ENCODE data around the gene CD151.

CD151 gene

DNA sequence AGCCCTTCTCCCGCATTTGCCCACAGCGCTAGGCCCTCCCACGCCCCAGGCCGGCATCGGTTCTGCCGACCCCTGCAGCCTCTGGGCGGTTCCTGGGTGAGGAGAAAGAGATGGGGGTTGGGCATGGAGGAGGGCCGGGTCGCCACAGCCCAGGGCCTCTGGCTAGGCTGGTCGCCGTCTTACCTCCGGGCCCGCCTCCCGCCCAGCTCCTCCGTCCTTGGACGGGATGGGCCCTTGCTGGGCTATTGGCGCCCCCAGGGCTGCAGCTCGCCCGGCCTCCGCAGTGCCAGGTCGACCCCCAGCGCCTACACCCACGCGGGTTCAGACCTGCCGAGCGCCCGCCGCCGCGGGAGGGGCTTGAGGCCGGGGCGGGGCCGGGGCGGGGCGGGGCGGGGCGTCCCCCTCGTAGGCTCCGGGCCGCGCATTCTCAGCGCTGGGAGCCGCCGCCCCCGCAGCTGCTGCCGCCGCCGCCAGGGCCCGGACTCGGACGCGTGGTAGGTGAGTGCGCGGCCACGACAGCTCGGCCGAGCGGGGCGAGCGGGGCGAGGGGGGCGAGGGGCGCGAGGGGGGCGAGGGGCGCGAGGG lies at the start of gene CD151:
TSS of gene CD151 (plus strand) at position 424 of the 585 bp plus-strand sequence. CDS start 3,118 bp downstream, outside the sequence.
- peak; percentile 61 for DNase-seq (ENCODE audit: low spot score)

DNA sequence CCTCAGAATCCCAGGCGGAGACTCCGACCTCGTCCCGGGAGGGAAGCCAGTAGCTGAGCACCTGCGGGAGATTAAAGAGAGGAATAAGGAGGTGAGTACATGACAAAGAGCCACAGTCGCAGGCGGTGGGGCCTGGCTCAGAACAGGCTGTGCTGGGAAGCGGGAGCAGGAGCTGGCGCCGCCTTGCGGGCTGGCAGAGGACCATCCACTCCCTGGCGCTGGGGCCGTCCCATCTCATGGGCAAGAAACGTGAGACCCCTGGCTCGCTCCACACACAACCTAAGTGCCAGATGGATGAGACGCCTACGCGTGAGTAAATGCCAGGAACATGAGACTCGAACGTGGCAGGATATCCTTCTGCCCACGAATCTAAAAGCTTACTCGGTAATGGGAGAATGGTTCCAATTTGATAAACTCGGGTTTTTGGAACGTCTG lies 49.2 kb upstream of the CD151 start:
- no peak for DNase-seq (ENCODE audit: low spot score)

DNA sequence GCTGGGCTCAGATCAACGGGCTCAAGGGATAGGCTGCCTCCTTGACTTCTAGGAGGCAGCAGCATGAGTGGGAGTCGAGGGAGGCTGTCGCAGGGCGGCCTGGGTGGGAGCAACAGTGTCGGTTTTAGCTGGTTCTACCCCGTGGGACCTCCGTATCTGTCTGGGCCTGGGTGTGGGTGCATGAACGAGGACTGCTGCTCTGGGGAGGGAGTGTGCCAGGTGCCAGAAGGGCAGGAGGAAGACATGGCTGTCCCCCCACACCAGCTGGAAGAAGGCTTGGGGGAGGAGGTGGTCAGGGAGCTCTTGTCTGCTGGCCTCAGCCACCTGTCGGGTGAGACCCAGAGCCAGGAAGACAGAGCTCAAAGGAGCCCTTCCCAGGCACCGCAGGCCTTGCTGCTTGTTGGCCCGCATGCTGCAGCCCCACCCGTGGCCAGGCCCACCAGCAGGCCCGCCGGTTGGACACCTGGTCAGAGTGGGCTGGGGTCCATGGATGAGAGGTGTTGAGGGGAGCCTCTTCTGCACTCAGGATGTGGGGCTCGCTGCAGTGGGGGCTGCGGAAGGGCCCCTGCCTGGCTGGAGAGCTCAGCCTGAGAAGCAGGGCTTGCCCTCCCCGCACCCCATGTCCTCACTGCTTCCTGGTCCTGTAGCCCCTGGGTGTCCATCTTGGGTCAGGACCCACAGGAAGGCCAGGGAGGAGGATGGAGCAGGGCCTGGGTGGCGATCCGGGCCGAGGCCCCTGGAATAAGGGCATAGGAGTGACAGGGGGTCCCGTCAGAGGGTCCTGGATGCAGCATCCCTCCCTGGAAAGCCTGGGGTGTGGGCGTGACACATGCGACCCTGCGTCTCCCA lies 46.3 kb upstream of the CD151 start:
- no peak for DNase-seq (ENCODE audit: low spot score)

DNA sequence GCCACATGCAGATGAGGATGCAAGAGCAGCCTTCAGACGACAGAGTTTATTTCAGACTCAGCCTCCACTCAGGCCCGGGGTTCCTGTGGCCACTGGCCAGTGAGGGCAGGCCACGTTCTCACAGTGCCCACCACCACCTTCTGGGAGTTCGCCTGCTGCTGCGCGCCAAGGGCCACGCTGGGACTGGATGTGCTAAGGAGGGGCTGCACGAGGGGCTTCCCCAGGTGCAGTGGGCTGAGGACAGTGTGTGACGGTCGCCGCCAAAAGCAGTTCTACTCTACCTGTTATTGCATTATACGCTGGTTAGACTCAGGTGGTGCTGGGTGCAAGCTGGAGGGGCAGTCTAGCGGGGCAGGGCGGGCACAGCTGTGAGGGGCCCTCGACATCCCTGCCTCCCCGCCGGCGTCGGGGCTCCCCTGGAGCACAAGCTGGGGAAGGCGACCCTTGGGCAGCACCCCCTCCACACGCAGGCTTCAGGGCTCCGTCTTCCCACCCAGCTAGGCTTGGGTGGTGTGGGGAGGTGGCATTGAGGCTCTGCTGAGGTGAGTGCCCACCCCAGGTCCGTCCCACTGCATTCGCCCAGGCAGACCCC lies 45.6 kb upstream of the CD151 start:
- no peak for DNase-seq (ENCODE audit: low spot score)

DNA sequence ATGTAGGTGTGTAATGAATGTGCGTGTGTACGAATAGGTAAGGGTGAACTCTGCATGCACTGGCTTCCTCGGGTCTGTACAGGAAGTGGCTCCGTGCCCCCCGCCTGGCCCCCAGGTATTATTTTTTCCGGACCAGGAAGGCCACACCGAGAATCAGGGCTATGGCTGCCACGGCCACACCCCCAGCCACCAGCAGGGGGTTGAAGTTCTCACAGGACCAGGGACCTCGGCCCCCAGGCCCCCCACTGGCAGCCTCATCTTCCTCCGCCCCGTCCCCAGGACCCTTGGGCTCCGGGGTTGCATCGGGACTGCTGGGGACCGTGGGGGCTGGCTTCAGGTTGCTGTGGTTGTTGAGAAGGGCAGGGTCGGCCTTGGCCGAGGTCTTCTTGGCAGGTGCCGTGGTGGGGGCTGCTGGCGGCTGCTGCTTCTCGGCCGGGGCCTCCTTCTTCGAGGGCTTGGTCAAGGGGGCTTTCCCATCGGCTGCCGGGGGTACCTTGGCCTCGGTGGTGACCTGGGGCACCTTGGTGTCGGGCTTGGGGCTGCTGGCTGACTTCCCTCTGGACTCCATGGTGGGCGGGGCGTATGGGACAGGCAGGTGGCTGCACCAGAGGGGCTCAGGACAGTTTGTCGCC lies 44.6 kb upstream of the CD151 start:
- no peak for DNase-seq (ENCODE audit: low spot score)

DNA sequence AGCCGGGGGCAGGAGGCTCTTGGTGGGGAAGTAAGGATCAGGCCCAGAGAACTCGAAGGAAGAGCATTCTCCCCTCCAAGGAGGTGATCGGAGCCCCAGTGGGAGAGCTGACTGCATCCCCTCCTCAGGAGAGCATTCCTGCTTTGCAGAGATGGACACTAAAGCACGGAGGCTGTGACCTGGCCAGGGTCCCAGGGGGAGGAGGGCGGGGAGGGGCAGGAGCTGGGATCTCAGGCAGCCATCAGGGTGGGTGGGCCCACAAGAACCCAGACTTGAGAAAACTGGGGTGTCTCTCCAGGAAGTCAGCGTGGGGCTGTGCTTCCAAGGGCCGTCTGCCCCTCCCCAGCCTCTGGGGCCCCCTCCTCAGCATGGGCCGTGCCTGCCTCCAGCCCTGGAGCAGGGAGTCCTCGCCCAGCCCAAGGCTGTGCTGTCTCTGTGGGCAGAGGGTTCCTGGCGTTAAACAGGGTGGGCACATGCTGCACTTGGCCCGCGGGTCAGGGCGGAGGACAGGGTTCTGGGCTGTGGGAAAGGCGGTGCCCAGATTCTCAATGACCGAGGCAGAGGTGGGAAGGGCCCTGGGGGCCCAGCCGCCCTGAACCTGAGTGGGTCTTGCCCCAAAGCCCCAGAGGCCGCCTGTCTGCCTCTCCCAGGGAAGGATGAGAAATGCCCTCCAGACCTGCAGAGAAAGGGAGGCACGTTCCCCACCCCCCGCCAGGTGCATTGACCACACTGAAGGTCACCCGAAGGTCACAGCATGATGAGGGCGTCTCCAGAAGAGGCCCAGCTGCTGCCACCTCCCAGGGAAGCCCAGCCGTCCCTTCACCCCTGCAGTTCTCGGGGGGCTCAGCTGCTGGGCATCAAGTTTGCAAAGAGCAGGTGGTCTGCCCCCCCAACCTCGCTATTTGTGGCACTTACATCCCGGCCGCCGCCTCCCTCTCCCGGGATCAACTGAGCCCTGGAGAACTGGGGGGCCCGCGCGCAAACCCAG lies 43.5 kb upstream of the CD151 start:
- no peak for DNase-seq (ENCODE audit: low spot score)

DNA sequence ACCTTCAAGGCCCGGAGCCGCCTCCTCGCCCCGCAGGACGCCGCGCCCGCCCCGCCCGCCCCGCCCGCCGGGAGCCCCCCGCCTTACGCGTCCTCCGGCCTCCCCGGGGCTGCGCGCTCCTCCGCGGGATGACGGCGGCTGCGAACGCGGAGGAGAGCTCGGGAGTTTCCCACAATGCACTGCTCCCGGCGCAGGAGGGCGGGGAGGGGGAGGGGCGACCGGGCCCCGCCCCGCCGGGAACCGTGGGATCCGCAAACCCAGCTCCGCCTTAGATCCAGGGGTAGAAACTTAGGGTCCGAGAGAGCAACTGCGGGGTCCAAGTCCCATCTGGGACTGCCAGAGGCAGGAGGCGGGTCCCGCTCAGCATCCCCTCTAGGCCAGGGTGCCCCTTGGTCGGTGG lies 42.8 kb upstream of the CD151 start, which contains the start of gene CEND1:
TSS of gene CEND1 (minus strand) at position 148 of the 400 bp plus-strand sequence. CDS start 1,514 bp downstream, outside the sequence.
- DNase-seq (ENCODE audit: low spot score) = no peak

DNA sequence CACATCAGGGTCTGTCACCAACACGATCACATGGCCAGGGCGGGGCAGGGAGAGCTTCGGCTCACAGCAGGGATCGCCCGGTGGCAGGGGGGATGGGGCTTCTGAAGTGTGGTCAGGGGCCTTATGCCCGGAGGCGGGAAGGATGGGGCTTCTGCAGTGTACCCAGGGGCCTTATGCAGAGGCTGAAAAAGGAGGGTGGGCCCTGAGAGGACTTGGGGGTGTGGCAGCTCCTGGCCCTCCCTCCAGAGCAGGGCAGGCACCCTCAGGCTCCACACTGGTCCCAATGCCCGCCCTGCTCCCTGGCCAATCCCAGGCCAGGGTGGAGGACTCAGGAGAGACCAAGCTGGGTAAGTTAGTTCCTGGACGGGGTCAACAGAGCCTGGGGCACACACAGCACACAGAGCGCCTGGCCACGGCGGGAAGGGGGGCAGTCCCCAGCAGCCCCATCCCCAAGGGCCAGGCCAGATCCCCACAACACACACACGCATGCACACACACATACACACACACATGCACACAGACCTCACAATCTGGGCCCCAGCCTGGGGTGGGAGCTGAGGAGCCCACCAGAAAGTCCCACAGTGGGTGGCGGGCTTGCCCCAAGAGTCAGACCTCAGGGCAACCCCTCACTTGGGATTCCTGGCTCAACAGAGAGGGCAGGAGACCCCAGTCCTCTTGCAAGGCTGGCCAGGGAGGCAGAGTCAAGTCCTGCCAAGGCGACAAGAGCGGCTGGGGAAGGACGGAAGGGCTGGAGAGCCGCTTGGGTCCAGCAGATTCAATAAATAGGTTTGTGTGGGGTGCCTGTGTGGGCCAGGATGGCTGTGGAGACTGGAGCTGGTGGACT lies 41.8 kb upstream of the CD151 start:
- DNase-seq (ENCODE audit: low spot score) = no peak

DNA sequence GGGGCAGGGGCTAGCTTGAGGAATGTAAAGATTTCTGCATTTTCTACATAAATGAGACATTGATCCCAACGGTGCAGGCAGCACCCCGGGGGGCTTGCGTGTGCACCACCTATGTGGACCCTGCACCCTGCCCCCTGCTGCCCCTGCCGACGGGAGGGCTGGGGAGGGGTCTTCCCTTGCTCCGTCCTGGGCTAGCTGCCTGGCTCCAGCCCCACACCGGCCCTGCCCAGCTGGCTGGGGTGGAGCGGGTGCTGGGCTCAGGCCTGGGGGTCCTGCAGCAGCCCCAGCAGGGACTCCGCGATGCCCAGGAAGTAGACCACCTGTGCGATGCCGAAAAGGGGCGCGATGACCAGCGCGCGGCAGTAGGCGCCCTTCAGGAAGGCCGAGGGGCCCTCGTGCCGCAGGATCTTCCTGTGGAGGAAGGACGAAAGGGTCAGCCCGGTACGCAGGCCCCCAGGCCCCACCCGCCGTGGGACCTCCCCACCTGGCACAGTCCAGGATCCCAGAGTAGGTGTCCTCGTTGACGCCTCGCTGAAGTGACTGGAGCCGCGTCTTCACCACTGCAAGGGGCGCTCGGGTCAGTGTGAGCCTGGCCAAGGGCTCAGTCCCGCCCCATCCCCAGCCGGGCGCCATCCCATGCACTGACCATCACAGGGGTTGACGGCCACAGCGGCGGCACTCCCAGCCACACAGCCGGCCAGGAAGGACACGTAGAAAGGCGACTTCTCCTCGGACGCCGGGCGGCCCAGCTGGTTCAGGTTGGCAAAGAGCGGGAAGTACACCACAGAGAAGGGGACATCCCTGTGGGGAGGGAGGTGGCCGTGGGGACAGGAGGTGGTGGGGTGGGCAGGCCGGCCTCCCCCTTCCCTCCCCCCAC lies 40.9 kb upstream of the CD151 start:
- DNase-seq (ENCODE audit: low spot score) = no peak

DNA sequence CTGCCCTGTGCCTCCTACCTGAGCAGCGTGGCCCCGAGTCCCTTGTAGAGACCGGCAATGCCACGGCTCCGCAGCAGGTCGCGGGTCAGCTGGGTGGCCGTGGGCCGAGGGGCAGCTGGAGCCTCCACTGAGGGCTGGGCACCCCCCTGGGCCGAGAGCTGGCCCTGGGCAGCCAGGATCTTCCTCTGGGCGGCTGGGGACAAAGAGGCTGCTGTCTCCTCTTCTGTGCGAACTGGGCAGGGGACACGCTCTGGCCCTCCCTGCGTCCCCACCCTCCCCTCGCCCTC lies 40.3 kb upstream of the CD151 start:
- no peak for DNase-seq (ENCODE audit: low spot score)

DNA sequence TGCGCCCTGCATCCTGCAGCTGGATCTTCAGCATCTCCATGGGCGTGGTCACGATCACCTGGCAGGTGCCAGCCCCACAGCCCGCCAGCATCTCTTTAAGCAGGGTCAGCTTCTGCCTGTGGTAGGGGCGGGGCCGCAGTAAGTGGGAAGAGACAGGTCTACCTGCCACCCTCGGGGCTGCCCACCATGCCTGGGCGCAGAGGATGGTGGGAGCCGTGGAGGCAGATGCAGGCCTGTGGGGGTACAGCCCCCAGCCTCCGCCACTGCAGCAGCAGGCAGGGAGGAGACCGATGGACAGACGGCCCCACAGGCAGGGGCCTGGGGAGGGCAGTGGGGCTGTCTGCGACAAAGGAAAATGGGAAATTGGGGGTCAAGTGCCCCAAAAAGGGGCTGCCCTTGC lies 39.9 kb upstream of the CD151 start:
- no peak for DNase-seq (ENCODE audit: low spot score)

DNA sequence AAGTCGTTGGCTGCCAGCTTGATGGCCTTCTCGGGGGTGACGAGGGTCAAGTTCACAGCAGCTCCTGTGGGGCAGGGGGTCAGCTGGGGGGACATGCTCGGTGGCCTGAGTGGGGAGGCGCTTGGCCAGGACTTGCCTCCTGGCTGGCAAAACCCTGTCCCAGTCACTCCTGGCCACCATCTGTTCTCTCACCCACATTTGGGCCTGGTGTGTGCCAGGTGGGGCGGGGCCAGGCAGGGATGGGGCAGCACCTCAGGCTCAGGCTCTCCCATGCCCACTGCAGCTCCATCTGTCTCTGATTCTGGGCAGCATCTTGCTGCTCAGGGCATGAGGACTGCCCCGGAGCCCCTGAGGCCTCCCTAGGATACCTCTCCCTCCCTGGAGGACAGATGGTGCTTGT lies 39.2 kb upstream of the CD151 start:
- DNase-seq (ENCODE audit: low spot score) = no peak

DNA sequence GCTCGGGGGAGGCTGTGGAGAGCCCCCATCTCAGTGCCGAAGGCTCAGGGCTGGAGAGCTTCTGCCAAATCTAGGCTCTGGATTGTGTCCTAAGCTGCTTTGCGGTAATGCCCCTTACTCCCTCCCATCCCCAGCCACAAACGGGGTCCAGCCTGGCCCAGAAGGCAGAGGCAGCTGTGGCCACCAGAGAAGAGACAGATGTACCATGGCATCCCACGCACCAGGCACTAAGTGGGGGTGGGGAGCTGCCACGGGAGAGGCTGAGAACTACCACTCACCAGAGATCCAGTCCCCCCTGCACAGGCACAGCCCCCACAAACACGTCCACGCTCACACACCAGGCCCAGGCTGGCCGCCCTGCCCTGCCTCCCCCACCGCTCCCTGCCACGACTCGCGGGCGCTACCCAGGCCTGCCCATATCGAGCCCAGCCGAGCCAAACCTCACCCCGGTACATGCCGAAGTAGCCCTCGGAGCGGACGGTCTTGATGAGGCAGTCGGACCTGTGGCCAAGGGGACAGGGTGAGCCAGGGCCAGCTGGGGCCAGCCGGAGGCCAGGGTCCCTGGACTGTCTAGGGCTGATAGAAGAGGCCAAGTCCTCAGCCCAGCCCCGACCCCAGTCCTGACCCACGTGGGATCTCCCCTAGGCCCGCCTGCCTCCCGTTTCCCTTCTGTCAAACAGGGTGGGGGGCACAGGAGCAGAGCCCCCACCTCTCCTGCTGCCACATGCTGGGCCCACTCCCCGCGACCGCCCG lies 38.6 kb upstream of the CD151 start:
- no peak for DNase-seq (ENCODE audit: low spot score)

DNA sequence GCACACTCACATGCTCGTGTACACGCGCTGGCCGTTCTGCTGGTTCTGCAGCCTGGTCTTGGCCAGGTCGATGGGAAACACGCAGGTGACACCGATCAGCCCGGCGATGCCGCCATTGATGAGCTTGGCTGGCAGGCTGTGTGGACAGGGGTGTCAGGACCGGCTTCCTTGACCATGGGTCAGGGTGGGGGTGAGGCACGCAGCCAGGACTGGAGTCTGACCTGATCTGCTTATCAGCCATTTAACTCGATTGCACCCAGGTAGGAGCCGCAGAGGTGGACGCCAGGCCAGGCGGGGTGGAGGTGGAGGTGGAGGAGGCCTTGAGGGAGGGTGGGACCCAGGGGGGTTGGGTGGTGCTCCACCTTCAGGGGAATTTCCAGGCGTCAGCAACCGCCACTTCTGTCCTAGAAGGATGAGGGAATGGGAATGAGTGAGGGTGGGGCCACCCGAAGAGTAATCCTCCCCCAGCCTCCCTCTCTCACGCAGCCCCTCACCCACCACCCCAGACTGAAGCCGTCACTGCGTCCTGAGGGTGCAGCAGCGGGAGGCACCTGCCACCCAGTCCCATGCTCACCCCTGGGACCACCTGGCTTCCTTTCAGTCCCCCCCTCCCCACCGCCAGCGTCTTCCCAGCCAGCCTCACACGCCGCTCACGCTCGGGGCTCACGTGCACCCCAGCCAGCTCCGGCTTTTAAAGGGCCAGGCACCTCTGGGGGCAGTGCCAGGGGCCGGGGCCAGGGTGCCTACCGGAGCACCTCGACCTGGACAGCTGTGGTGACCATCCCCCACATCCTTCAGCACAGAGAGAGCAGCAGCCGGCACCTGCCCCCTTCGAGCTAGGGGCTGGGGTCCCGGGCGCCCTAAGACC lies 37.8 kb upstream of the CD151 start:
- DNase-seq (ENCODE audit: low spot score) = peak; percentile 42

DNA sequence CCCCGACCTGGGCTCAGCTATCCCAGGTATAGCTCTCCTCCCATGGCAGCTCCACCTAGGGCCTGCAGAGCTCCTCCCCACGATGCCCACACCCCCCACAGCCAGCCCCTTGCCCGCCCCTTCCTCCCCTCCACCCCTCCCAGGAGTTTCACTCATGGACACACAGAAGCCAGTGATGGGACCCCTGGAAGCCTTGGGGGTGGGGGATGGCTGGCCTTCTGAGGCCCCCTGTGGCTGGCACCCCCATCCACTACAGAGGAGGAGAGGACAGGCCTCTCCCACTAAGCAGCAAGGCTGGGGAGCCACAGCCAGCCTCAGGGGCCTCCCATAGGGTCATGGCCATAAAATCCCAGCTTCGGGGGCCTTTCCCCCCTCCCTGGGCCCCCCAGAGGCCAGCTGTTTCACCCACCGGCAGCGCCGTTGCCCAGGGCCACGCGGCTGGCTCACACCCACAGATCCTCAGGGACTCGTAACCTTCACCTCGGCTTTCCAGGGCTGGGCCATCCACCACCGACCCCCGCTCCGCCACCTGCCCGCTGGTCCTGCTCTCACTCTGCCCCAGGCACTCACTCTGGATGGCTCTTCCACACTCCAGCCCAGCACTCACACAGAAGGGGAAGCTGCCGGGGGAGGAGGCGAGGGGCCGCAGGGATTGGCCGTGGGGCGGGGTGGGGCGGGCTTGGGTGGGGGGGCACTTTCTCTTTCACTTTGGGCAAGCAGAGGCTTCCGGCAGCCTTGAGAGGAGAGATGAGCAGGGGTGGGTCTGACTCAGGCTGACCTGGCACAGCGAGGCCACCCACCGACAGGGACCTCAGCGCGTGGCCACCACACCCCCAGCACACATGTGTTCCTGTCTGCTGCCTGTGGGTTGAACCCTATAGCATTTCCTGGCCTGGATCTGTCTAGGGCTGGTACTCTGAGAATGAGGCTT lies 36.9 kb upstream of the CD151 start:
- DNase-seq (ENCODE audit: low spot score) = peak; percentile 86

DNA sequence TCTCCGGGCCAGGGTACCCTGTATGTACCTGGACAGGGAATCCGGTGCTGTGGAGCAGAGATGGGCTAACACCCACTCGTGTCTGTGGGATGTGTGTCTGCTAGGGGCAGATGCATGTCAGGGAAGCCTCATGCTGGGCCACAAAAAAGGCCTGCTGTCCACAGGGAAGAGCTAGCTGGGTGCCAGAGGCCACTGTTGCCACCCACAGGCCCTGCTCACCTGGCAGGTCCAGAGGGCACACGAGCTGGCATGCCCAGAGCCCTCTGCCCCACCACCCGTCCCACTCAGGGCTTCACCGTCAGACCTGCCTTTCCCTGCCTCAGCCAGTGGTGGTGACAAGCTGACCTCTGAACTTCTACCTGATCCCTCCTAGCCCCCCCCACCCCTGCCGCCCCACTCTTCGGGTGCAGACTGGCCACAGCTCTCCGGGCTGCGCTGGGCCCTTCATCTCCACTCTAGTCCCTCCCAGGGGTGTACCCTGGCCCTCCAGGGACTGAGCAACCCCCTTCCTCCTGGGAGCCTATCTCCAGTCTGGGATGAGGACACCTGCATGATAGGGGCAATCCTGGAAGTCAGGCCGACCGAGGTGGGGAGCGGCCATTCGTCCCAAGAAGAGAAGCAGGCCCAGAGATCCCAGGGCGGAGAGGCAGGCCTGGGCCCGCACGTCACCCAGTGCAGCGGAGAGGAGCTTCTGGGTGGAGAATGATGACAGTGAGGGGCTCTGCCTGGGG lies 36.0 kb upstream of the CD151 start:
- no peak for DNase-seq (ENCODE audit: low spot score)
